Measurements from ENCODE around the gene DAPK2.

DNA sequence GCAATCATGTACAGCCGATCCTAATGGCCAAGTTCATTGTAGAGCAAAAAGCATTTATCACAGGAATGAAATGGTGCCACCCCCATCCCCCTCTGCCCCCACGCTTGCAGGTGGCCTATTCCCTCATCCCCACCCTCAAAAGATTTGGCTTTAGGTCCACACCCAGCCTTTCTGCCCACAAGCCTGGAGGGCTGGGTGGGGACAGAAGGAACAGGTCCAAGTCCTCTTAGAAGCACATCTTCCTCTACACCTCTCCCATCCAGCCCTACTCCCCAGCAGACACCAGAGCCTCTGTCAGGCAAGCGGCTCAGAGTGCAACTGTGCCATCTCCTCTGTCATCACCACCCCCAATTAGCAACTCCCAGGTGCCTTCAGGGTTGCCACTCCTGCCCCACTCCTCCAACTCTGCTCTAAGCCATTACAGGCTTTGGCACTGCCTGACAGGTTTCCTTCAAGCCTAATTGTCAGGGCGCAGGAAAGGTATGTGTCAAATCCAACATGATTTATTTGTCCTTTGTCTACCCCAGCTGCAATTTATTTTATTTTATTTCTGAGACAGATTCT lies 49.4 kb downstream of the DAPK2 start:
- TF ChIP-seq, protein P1, sequence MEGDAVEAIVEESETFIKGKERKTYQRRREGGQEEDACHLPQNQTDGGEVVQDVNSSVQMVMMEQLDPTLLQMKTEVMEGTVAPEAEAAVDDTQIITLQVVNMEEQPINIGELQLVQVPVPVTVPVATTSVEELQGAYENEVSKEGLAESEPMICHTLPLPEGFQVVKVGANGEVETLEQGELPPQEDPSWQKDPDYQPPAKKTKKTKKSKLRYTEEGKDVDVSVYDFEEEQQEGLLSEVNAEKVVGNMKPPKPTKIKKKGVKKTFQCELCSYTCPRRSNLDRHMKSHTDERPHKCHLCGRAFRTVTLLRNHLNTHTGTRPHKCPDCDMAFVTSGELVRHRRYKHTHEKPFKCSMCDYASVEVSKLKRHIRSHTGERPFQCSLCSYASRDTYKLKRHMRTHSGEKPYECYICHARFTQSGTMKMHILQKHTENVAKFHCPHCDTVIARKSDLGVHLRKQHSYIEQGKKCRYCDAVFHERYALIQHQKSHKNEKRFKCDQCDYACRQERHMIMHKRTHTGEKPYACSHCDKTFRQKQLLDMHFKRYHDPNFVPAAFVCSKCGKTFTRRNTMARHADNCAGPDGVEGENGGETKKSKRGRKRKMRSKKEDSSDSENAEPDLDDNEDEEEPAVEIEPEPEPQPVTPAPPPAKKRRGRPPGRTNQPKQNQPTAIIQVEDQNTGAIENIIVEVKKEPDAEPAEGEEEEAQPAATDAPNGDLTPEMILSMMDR (IDR thresholded peaks at IDR 0.05 in 4 of 5, conservative IDR thresholded peaks at IDR 0.05 in 1 of 5) = no peak
- no peak for TF ChIP-seq POLR2A (IDR thresholded peaks at IDR 0.05)
